Measurements from ENCODE around the gene SFXN2.
"Not testable (repeated sequence)": the region's sequence is repeated elsewhere in the genome, so short reads cannot be mapped to it uniquely, and the experiment has no call there.

Gene SFXN2

GRCh38 chr10:102714621-102715455, at the start of gene SFXN2:
TSS of gene SFXN2 (plus strand) at chr10:102714636. CDS start at chr10:102726637, 12,001 bp downstream.
- DNase-seq (ENCODE audit: low spot score), result no peak
- CTCF ChIA-PET, result interaction anchor here (0.7 to 2.1 kb wide), 7 partner anchors 12 to 187 kb away, joined by 3 to 5 read pairs (median 3); no protein-coding TSS in a partner anchor
- peak within 1 kb of the TSS; percentile 91 for H3K27ac ChIP-seq
- TF ChIP-seq, protein P1, sequence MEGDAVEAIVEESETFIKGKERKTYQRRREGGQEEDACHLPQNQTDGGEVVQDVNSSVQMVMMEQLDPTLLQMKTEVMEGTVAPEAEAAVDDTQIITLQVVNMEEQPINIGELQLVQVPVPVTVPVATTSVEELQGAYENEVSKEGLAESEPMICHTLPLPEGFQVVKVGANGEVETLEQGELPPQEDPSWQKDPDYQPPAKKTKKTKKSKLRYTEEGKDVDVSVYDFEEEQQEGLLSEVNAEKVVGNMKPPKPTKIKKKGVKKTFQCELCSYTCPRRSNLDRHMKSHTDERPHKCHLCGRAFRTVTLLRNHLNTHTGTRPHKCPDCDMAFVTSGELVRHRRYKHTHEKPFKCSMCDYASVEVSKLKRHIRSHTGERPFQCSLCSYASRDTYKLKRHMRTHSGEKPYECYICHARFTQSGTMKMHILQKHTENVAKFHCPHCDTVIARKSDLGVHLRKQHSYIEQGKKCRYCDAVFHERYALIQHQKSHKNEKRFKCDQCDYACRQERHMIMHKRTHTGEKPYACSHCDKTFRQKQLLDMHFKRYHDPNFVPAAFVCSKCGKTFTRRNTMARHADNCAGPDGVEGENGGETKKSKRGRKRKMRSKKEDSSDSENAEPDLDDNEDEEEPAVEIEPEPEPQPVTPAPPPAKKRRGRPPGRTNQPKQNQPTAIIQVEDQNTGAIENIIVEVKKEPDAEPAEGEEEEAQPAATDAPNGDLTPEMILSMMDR (conservative IDR thresholded peaks at IDR 0.05; ENCODE audit: low read depth), result no peak
- POLR2A ChIA-PET (ENCODE audit: low non-redundant PET), result interaction anchor here (0.6 to 1.0 kb wide), 3 partner anchors 28 to 894 kb away, joined by 3 to 5 read pairs (median 3); partner anchors contain the start of gene WBP1L

DNA sequence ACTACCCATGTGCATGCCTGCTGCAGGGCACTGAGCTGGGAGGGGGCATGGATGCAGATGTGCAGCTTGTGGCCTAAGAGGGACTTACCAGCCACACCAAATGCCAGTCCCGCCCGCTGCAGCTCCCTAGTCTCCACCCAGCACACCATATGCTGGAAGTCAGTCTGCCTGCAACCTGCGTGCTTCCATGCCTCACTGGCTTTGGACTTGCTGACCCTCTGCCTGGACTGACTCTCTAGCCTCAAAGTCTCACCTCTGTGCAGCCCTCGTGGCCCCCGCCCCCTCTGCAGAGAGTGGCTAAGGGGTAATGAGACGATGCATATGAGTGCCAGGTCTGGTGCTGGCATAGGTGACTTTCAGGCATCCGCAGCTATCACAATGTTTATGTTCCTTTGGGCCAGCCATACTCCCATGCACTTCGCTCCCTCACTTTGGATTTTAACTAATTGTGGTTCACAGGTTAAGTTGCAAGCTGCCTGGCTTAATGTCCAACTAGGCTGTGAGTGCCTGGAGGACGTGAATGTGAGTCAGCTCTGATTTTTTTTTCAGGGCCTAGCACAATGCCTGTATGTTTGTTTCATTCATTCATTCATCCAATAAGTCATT, 48.4 kb upstream of the SFXN2 start:
- TF ChIP-seq, protein P1 (conservative IDR thresholded peaks at IDR 0.05; ENCODE audit: low read depth), result no peak
- no peak for DNase-seq (ENCODE audit: low spot score)
- POLR2A ChIA-PET (ENCODE audit: low non-redundant PET), result no interaction called here
- CTCF ChIA-PET, result interaction anchor here (0.6 to 1.1 kb wide), 2 partner anchors 13 to 43 kb away, joined by 3 to 4 read pairs; no protein-coding TSS in a partner anchor
- H3K27ac ChIP-seq, result peak overlapping the region; percentile 59

GRCh38 chr10:102667411-102667810, 47.0 kb upstream of the SFXN2 start:
- DNase-seq (ENCODE audit: low spot score); POLR2A ChIA-PET (ENCODE audit: low non-redundant PET): not testable (repeated sequence)
- CTCF ChIA-PET, result interaction anchor here (0.9 kb wide), 2 partner anchors 12 to 83 kb away, joined by 3 read pairs; no protein-coding TSS in a partner anchor
- peak overlapping the region; percentile 84 for H3K27ac ChIP-seq

- DNase-seq (ENCODE audit: low spot score), result no peak
- peak overlapping the region; percentile 84 for H3K27ac ChIP-seq
- ChIA-PET POLR2A (ENCODE audit: low non-redundant PET) (no interaction called here), CTCF (interaction anchor here (0.9 to 2.0 kb wide), 2 partner anchors 10 to 84 kb away, joined by 3 to 12 read pairs; no protein-coding TSS in a partner anchor)
- TF ChIP-seq, protein P1 (conservative IDR thresholded peaks at IDR 0.05; ENCODE audit: low read depth), result no peak
Measured at GRCh38 chr10:102668326-102669107, 45.9 kb upstream of the SFXN2 start.

DNA sequence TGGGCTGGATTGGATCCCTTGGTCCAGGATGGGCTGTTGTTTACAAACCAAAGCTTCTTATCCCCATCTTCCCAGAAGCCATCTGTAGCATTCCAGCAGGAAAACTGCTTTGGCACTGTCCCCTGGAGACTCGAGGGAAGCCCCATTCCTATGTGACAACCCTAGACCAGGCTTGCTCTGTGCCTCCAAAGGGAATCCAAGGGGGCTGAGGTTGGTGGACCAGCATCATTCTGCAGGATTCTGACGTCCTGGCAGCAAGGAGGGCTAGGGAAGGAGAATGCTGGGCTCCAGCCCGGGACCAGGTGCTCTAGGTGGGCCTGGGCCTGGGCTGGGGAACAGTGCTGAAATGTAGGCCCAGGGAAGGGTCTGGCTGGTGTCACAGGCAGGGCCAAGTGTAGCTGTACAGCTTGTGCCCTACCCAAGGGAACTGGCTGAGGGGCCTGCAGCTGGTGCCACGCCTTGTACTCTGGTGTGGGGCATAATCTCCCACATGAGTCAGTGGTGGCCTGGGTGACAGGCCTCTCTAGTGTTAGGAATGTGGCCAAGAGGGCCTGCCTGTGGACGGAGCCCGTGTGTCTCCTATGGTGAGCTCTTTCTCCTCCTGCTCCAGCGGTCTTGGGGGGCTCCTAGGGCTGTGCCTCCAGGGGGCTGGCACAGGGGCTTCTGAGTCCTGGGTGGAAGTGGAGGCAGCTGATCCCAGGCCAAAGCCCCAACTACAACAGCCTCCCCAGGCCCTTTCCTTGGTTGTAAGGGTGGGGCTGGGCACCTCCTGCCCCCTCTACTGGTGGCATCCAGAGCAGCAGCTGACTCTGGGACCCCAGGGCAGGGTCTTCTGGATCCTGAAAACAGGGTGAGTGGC, 45.0 kb upstream of the SFXN2 start:
- TF ChIP-seq, protein P1 (conservative IDR thresholded peaks at IDR 0.05; ENCODE audit: low read depth), result no peak
- H3K27ac ChIP-seq, result peak overlapping the region; percentile 84
- ChIA-PET POLR2A (ENCODE audit: low non-redundant PET) (no interaction called here), CTCF (interaction anchor here (1.0 to 2.0 kb wide), 4 partner anchors 9 to 68 kb away, joined by 3 to 12 read pairs (median 4); partner anchors contain the start of genes ARL3 and SFXN2)
- peak; percentile 47 for DNase-seq (ENCODE audit: low spot score)

DNA sequence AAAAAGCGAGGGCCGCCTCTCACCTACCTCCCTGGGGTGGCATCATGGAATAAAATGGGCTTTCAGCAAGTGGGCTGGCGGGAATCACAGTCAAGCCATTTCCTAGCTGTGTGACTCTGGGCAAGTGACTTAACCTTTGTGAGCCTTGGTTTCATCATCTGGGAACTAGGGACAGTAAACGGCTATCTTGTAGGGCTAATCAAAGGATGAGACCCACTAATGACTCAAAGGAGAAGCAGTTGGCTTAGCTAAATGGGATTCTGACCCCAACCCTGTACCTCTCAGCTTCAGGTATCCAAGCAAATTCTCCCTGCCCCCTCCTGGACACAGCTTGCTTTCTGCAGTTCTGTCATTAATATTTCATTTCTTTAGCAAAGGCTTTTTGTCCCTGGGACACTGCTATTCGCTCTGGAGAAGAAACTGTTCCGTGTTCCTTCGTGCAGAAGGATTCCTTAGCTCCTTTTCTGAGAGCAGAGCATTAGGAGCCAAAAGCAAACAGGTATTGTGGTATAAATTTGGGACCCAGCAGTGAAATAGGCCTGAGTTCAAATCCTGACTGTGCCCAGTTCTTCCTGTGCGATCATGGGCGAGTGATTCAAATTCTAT, 44.3 kb upstream of the SFXN2 start:
- peak overlapping the region; percentile 84 for H3K27ac ChIP-seq
- TF ChIP-seq, protein P1 (conservative IDR thresholded peaks at IDR 0.05; ENCODE audit: low read depth), result no peak
- DNase-seq (ENCODE audit: low spot score), result no peak
- CTCF ChIA-PET, result interaction anchor here (0.7 to 2.0 kb wide), 5 partner anchors 9 to 68 kb away, joined by 3 to 12 read pairs (median 4); partner anchors contain the start of genes ARL3, SFXN2 and TRIM8
- POLR2A ChIA-PET (ENCODE audit: low non-redundant PET), result no interaction called here

All from RWPE1 (cell line).